Measurements from ENCODE around the gene GLI3.

DNA sequence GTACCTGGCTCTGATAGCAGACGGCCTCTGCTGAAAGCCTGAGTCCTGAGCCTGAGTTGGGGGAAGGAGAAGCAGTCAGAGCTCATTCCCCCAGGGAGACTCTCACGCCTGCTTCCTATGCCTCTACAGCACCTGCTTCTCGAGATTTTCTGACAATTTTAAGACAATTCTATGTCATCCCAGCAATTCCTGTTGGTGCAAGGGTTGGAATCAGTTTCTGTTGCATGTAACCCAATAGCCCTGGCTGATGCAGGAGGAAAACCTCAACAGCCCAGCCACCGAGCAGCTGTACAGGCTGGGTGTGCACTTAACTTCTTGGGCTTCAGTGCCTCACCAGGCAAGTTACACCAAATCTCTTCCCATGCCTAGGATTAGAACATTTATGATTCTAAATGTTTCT lies 134.7 kb downstream of the GLI3 start:
- TF ChIP-seq, protein P1, sequence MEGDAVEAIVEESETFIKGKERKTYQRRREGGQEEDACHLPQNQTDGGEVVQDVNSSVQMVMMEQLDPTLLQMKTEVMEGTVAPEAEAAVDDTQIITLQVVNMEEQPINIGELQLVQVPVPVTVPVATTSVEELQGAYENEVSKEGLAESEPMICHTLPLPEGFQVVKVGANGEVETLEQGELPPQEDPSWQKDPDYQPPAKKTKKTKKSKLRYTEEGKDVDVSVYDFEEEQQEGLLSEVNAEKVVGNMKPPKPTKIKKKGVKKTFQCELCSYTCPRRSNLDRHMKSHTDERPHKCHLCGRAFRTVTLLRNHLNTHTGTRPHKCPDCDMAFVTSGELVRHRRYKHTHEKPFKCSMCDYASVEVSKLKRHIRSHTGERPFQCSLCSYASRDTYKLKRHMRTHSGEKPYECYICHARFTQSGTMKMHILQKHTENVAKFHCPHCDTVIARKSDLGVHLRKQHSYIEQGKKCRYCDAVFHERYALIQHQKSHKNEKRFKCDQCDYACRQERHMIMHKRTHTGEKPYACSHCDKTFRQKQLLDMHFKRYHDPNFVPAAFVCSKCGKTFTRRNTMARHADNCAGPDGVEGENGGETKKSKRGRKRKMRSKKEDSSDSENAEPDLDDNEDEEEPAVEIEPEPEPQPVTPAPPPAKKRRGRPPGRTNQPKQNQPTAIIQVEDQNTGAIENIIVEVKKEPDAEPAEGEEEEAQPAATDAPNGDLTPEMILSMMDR (IDR thresholded peaks at IDR 0.05), result no peak
- TF ChIP-seq POLR2A (IDR thresholded peaks at IDR 0.05), result no peak
